ENCODE measurements around the gene MIA3.
A peak's percentile ranks its signal among the peaks of the same experiment; 100 is the strongest.

DNA sequence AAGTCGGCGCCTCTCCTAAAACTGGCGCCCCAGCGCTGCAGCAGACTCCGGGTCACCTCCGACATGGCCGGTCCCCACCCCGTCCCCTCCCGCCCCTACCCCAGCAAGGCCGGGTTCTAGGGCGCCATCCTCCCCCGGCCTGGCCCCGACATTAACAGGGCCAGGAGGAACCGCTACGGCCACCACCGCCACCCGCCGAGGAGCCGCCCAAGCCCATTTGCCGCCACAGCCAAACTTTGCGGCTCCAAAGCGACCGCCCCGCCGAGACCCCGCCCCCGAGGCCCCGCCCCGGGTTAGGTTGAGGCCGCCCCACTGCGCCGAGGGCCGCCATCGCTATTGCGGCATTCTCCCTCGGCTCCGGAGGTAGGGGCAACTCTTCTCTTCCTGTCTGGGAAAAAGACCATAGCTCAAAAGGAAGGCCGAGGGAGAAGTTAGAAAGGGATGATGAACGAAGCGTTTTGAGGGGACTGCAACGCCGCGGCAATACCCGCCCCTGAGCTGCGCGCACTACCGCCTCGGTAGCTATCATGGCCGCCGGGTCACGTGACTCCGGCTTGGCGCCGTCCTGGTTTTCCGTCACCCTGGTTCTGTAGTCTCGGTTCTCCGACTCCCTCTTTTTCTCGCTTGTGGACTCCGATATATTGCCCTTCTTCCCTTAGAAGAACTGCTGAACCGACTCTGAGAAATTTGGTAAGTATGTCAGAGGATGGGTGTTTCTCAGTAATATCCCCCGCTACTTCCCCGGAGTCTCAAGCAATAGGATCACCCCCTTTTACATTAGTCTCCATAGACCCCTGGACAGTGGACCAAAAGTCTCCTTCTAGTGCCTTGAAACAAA, 94.6 kb downstream of the MIA3 start, which contains the start of the genes AIDA and BROX:
- TF ChIP-seq, protein P1, sequence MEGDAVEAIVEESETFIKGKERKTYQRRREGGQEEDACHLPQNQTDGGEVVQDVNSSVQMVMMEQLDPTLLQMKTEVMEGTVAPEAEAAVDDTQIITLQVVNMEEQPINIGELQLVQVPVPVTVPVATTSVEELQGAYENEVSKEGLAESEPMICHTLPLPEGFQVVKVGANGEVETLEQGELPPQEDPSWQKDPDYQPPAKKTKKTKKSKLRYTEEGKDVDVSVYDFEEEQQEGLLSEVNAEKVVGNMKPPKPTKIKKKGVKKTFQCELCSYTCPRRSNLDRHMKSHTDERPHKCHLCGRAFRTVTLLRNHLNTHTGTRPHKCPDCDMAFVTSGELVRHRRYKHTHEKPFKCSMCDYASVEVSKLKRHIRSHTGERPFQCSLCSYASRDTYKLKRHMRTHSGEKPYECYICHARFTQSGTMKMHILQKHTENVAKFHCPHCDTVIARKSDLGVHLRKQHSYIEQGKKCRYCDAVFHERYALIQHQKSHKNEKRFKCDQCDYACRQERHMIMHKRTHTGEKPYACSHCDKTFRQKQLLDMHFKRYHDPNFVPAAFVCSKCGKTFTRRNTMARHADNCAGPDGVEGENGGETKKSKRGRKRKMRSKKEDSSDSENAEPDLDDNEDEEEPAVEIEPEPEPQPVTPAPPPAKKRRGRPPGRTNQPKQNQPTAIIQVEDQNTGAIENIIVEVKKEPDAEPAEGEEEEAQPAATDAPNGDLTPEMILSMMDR (IDR thresholded peaks at IDR 0.05 in 4 of 5, conservative IDR thresholded peaks at IDR 0.05 in 1 of 5), result peak in 2 of 5 experiments; percentile 29 to 44
- TF ChIP-seq POLR2A (IDR thresholded peaks at IDR 0.05), result peak; percentile 47 to 69

Data from gastrocnemius medialis (tissue), 4 donors.